ENCODE results near the gene PAK4. TPM values are rescaled to one million over a fixed set of nuclear protein-coding genes. Genes with fewer than 3 reads are reported as not detected.

Gene PAK4
- total RNA-seq, 1 experiment from 2014 or later, result 90.1 TPM

- Histone ChIP-seq H3K9me2 (ENCODE audit: insufficient read depth) (no peaks in the 10 kb centered on the region), H3K27ac (ENCODE audit: low read depth, low read length) (no peak overlapping the region), H3K4me3 (replicated peaks in 1 of 2; ENCODE audit: low read depth in 1 of 2, low read length in 2 of 2) (no peak overlapping the region), H4K20me1 (ENCODE audit: insufficient read depth) (no peaks in the 10 kb centered on the region), H3K36me3 (ENCODE audit: control insufficient read depth in 1 of 2, insufficient read depth in 2 of 2, low read length in 2 of 2) (peaks cover 4 to 5% of the 10 kb centered on the region in 2 experiments; a peak in 2 of 4 replicates), H2AFZ (ENCODE audit: low read depth, low read length, poor library complexity, severe bottlenecking) (no peak overlapping the region), H3K27me3 (ENCODE audit: insufficient read depth, low read length) (no peaks in the 10 kb centered on the region), H3K4me2 (ENCODE audit: low read length) (no peak overlapping the region), H3K79me2 (ENCODE audit: insufficient read depth, low read length) (no peaks in the 10 kb centered on the region), H3K4me1 (ENCODE audit: control insufficient read depth in 1 of 2, insufficient read depth in 2 of 2, low read length in 2 of 2) (no peaks in the 10 kb centered on the region), H3K9me3 (ENCODE audit: control insufficient read depth in 1 of 2, insufficient read depth in 1 of 2, low read depth in 1 of 2, low read length in 2 of 2) (no peaks in the 10 kb centered on the region), H3K9ac (ENCODE audit: low read length) (no peak overlapping the region)
- CTCF ChIA-PET, result no interaction called here
- POLR2A ChIA-PET, result no interaction called here
- no peak for TF ChIP-seq MAX (IDR thresholded peaks at IDR 0.05)
- TF ChIP-seq ATF3 (IDR thresholded peaks at IDR 0.05), result no peak
- TF ChIP-seq POLR2A (IDR thresholded peaks at IDR 0.05; ENCODE audit: borderline replicate concordance, extremely low read depth, insufficient read depth, insufficient read length), result no peak
- TF ChIP-seq EGR1 (IDR thresholded peaks at IDR 0.05; ENCODE audit: low read depth), result no peak
- no peak for TF ChIP-seq CBX3 (IDR thresholded peaks at IDR 0.05; ENCODE audit: low read depth)
- no peak for TF ChIP-seq POLR2AphosphoS5 (IDR thresholded peaks at IDR 0.05; ENCODE audit: low read depth, low read length)
- no peak for TF ChIP-seq REST (IDR thresholded peaks at IDR 0.05; ENCODE audit: low read depth)
- TF ChIP-seq EZH2 (IDR thresholded peaks at IDR 0.05), result no peak
- no peak for TF ChIP-seq ELF1 (IDR thresholded peaks at IDR 0.05; ENCODE audit: borderline replicate concordance, low read depth)
- TF ChIP-seq SRF (IDR thresholded peaks at IDR 0.05; ENCODE audit: low read depth), result no peak
- TF ChIP-seq YY1 (IDR thresholded peaks at IDR 0.05; ENCODE audit: extremely low read depth, insufficient replicate concordance, low read depth, low read length), result no peak
- TF ChIP-seq CTCF (IDR thresholded peaks at IDR 0.05 in 2 of 3, conservative IDR thresholded peaks at IDR 0.05 in 1 of 3; ENCODE audit: borderline replicate concordance in 1 of 3, insufficient read depth in 1 of 3, low read depth in 2 of 3, low read length in 2 of 3), result no peak
- TF ChIP-seq FOSL1 (IDR thresholded peaks at IDR 0.05; ENCODE audit: low read depth), result no peak
- intact Hi-C loops (cut with micrococcal nuclease), result no loop called here
- BruUV-seq (replicated peaks), result no TSS peak
- DNase-seq (ENCODE audit: low read depth, low spot score), result no peak
- RAD21 ChIA-PET (ENCODE audit: low non-redundant PET in 1 of 2, low total read pairs in 2 of 2, uncharacterized antibody in 2 of 2, unreplicated experiment in 2 of 2), result no interaction called here
- no peak for ATAC-seq
Measured at GRCh38 chr19:39174558-39175544, 49.3 kb downstream of the PAK4 start.
